Astrocyte (in vitro differentiated cells and primary cell): Measurements from ENCODE around the gene PGM5.

Experiments
- EZH2 ChIP-seq: IDR thresholded peaks from 2 replicates; pipeline ENCODE4 v1.6.1; 2012; ENCODE audit warnings: mild to moderate bottlenecking, low read length, inconsistent platforms; ENCODE audit not compliant: insufficient read depth
- TF ChIP-seq, protein P1 (sequence below): IDR thresholded peaks from 2 replicates; pipeline ENCODE4 v1.5.1; 2011; ENCODE audit warnings: low read depth, mild to moderate bottlenecking, inconsistent platforms, low read length, moderate library complexity; ENCODE audit not compliant: insufficient read depth

DNA sequence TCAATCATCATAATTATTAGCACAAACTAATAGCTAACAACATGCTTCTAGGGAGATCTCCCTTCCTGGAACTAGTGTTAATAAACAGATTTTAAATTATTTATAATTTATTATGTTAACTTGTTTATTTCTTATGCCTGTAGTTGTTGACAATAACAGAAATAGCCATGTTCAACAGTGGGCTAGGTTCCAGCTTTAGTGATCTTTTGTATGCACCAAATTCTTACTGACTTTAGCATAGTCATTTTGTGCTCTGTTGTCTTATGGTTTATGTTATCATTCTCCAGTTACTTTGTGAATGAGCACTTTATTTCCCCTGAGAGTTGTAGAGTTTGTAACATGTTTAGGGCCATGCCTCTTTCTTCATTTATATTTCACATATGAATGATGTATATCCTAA is 113.7 kb downstream of the PGM5 start:
- TF ChIP-seq, protein P1, sequence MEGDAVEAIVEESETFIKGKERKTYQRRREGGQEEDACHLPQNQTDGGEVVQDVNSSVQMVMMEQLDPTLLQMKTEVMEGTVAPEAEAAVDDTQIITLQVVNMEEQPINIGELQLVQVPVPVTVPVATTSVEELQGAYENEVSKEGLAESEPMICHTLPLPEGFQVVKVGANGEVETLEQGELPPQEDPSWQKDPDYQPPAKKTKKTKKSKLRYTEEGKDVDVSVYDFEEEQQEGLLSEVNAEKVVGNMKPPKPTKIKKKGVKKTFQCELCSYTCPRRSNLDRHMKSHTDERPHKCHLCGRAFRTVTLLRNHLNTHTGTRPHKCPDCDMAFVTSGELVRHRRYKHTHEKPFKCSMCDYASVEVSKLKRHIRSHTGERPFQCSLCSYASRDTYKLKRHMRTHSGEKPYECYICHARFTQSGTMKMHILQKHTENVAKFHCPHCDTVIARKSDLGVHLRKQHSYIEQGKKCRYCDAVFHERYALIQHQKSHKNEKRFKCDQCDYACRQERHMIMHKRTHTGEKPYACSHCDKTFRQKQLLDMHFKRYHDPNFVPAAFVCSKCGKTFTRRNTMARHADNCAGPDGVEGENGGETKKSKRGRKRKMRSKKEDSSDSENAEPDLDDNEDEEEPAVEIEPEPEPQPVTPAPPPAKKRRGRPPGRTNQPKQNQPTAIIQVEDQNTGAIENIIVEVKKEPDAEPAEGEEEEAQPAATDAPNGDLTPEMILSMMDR: no peak
- TF ChIP-seq EZH2: no peak
